HG02885 (cell line): Measurements from ENCODE around the gene COQ10A.
A peak's percentile ranks its signal among the peaks of the same experiment; 100 is the strongest.

ENCODE experiments used
- ATAC-seq: cut with Tn5 transposase; IDR thresholded peaks from one replicate; pipeline ENCODE4 v1.9.1; 2021; ENCODE audit warnings: mild to moderate bottlenecking; ENCODE audit not compliant: unreplicated experiment, poor library complexity

The COQ10A gene

GRCh38 chr12:56266693-56267442 lies at the start of gene COQ10A:
TSS of gene COQ10A (plus strand) at chr12:56266942. CDS start at chr12:56267119, 177 bp downstream.
- peak; percentile 90 for ATAC-seq

- no peak for ATAC-seq
These were observed 46.9 kb upstream of the COQ10A start for GRCh38 chr12:56219840-56220239.

- no peak for ATAC-seq
These were observed 46.0 kb upstream of the COQ10A start for GRCh38 chr12:56220611-56221231.

- ATAC-seq, result peak; percentile 26
These were observed 45.4 kb upstream of the COQ10A start for GRCh38 chr12:56221232-56221756.

- peak; percentile 86 for ATAC-seq
These were observed 44.8 kb upstream of the COQ10A start, which contains the start of gene RNF41 for GRCh38 chr12:56221757-56222530. TSS of gene RNF41 (minus strand) at chr12:56221922. CDS start at chr12:56214047, 7,875 bp downstream.

- ATAC-seq, result no peak
These were observed 44.2 kb upstream of the COQ10A start for GRCh38 chr12:56222531-56222895.

GRCh38 chr12:56223571-56224101 lies 43.1 kb upstream of the COQ10A start:
- no peak for ATAC-seq

GRCh38 chr12:56224102-56224701 lies 42.5 kb upstream of the COQ10A start, which contains the start of gene NABP2:
TSS of gene NABP2 (plus strand) at chr12:56224342. CDS start at chr12:56224857, 515 bp downstream.
- peak; percentile 74 for ATAC-seq

GRCh38 chr12:56224954-56225353 lies 41.8 kb upstream of the COQ10A start:
- no peak for ATAC-seq

GRCh38 chr12:56229082-56229481 lies 37.7 kb upstream of the COQ10A start:
- ATAC-seq, result no peak

- no peak for ATAC-seq
These were observed 36.8 kb upstream of the COQ10A start, which contains the start of gene SLC39A5 for GRCh38 chr12:56229916-56230431. TSS of gene SLC39A5 (plus strand) at chr12:56230051. CDS start at chr12:56231275, 1,224 bp downstream.

GRCh38 chr12:56230432-56231183 lies 36.1 kb upstream of the COQ10A start:
- no peak for ATAC-seq

GRCh38 chr12:56231184-56231582 lies 35.6 kb upstream of the COQ10A start:
- no peak for ATAC-seq

GRCh38 chr12:56234746-56235436 lies 31.9 kb upstream of the COQ10A start:
- ATAC-seq, result no peak

GRCh38 chr12:56236091-56236490 lies 30.7 kb upstream of the COQ10A start:
- ATAC-seq, result no peak

GRCh38 chr12:56236985-56237384 lies 29.8 kb upstream of the COQ10A start:
- ATAC-seq, result no peak

GRCh38 chr12:56237552-56237951 lies 29.2 kb upstream of the COQ10A start:
- ATAC-seq, result no peak
